Measurements from ENCODE around the gene BLOC1S3.

DNA sequence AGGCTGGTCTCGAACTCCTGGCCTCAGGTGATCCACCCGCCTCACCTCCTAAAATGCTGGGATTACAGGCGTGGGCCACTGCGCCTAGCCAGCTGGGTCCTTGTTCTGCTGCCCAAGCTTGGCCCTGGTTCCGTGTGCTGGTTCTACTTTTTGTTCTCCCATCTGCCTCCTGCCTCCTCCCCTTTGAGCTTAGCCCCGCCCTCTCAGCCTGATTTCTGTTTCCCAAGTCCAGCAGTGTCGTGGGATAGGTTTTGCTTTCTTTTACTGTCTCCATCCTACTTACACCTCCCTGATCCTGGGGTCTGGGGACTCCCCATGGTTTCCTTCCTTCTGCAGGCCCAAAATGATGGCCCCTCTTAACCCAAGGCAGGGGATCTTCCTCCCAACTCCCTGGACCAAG, 2.4 kb downstream of the BLOC1S3 start:
- TF ChIP-seq SRSF1 (optimal IDR thresholded peaks at IDR 0.05; ENCODE audit: low read depth, low read length), result no peak
- TF ChIP-seq ZNF350 (CRISPR knock-in tag; IDR thresholded peaks at IDR 0.05; ENCODE audit: borderline replicate concordance, low read depth), result no peak
- no peak for TF ChIP-seq MATR3 (CRISPR knock-in tag; IDR thresholded peaks at IDR 0.05)
- TF ChIP-seq, protein P1, sequence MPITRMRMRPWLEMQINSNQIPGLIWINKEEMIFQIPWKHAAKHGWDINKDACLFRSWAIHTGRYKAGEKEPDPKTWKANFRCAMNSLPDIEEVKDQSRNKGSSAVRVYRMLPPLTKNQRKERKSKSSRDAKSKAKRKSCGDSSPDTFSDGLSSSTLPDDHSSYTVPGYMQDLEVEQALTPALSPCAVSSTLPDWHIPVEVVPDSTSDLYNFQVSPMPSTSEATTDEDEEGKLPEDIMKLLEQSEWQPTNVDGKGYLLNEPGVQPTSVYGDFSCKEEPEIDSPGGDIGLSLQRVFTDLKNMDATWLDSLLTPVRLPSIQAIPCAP (CRISPR knock-in tag; IDR thresholded peaks at IDR 0.05; ENCODE audit: low read depth), result no peak
- no peak for TF ChIP-seq SRSF9 (IDR thresholded peaks at IDR 0.05; ENCODE audit: borderline replicate concordance, insufficient read depth, low read depth, low read length, poor library complexity, severe bottlenecking)
- TF ChIP-seq ZNF570 (CRISPR knock-in tag; IDR thresholded peaks at IDR 0.05; ENCODE audit: borderline replicate concordance), result no peak
- TF ChIP-seq ZNF512 (CRISPR knock-in tag; IDR thresholded peaks at IDR 0.05), result no peak
- no peak for TF ChIP-seq HNRNPL (IDR thresholded peaks at IDR 0.05; ENCODE audit: low read depth, low read length)
- TF ChIP-seq MAFF (IDR thresholded peaks at IDR 0.05; ENCODE audit: low read depth, low read length), result no peak
- TF ChIP-seq FOSL2 (CRISPR knock-in tag; IDR thresholded peaks at IDR 0.05), result no peak
- no peak for TF ChIP-seq STAT6 (CRISPR knock-in tag; IDR thresholded peaks at IDR 0.05; ENCODE audit: borderline replicate concordance)
- no peak for TF ChIP-seq FOXA1 (IDR thresholded peaks at IDR 0.05)
- TF ChIP-seq FOXA1 (CRISPR knock-in tag; IDR thresholded peaks at IDR 0.05), result no peak
- TF ChIP-seq ZNF629 (CRISPR knock-in tag; conservative IDR thresholded peaks at IDR 0.05), result no peak

Measured in HepG2 (cell line).